Tibial artery (tissue), 4 donors: Measurements from ENCODE around the gene GRSF1.

ENCODE experiments used
- DNase-seq, 2 donors: peaks; one replicate each; pipeline ENCODE4 v3.0.0-alpha.2; 2019
- H3K27ac ChIP-seq, 2 donors: fragments of 200-600 bp; sonication (generic) in 1 of 2; 1 replicate in 1 of 2; 2 replicates in 1 of 2; pipeline ENCODE4 v1.5.1; 2018 to 2019; ENCODE audit warnings: mild to moderate bottlenecking in 1 of 2
- H3K27me3 ChIP-seq, 2 donors: fragments of 200-600 bp; sonication (generic) in 1 of 2; one replicate each; pipeline versions ENCODE4 v1.5.1 to v1.6.0; 2016 to 2019
- H3K36me3 ChIP-seq, 3 donors: fragments of 200-600 bp; sonication (generic) in 2 of 3; one replicate each; pipeline ENCODE4 v1.5.1; 2016 to 2019; ENCODE audit warnings: mild to moderate bottlenecking in 2 of 3
- H3K4me1 ChIP-seq, 4 donors: fragments of 200-600 bp; sonication (generic) in 2 of 4; 1 replicate in 3 of 4; 2 replicates in 1 of 4; pipeline ENCODE4 v1.5.1; 2016 to 2019
- H3K4me3 ChIP-seq, 2 donors: fragments of 200-600 bp; sonication (generic) in 1 of 2; 1 replicate in 1 of 2; 2 replicates in 1 of 2; pipeline ENCODE4 v1.5.1; 2018 to 2019; ENCODE audit warnings: mild to moderate bottlenecking in 2 of 2
- H3K9me3 ChIP-seq, 3 donors: fragments of 200-600 bp; sonication (generic) in 1 of 3; one replicate each; pipeline ENCODE4 v1.5.1; 2016 to 2019
- CTCF ChIP-seq, 2 experiments: fragments of 200-600 bp in 1 of 2; fragments of 450-650 bp in 1 of 2; IDR thresholded peaks; one replicate each; pipeline ENCODE4 v1.5.1; 2017 to 2019; ENCODE audit warnings: antibody characterized with exemption in 2 of 2, mild to moderate bottlenecking in 1 of 2, moderate library complexity in 1 of 2
- intact Hi-C: fragments of 100-400 bp; cut with DNase I; formaldehyde crosslinking; loops from one replicate; pipeline ENCODE4 v1.15.0; 2023; ENCODE audit warnings: low total_unique reads

GRSF1 gene

GRCh38 chr4:70873216-70873615 lies 33.5 kb upstream of the GRSF1 start:
- no peaks in the 10 kb centered on the region for H3K9me3 ChIP-seq
- DNase-seq, result no peak
- TF ChIP-seq CTCF (IDR thresholded peaks at IDR 0.05), result no peak
- intact Hi-C loops, result no loop called here
- H3K36me3 ChIP-seq, result no peaks in the 10 kb centered on the region
- H3K4me3 ChIP-seq, result no peak overlapping the region
- no peaks in the 10 kb centered on the region for H3K27me3 ChIP-seq
- H3K27ac ChIP-seq, result no peak overlapping the region
- H3K4me1 ChIP-seq, result no peaks in the 10 kb centered on the region

- Histone ChIP-seq H3K27ac (no peak overlapping the region), H3K4me1 (no peaks in the 10 kb centered on the region), H3K9me3 (no peaks in the 10 kb centered on the region), H3K4me3 (no peak overlapping the region), H3K36me3 (no peaks in the 10 kb centered on the region), H3K27me3 (no peaks in the 10 kb centered on the region)
- no peak for TF ChIP-seq CTCF (IDR thresholded peaks at IDR 0.05)
- no peak for DNase-seq
- intact Hi-C loops, result no loop called here
These were observed 29.1 kb upstream of the GRSF1 start for GRCh38 chr4:70868778-70869177.

- no peak for TF ChIP-seq CTCF (IDR thresholded peaks at IDR 0.05)
- intact Hi-C loops, result no loop called here
- H3K4me3 ChIP-seq, result no peak overlapping the region
- no peaks in the 10 kb centered on the region for H3K9me3 ChIP-seq
- H3K27ac ChIP-seq, result no peak overlapping the region
- H3K4me1 ChIP-seq, result no peaks in the 10 kb centered on the region
- H3K36me3 ChIP-seq, result no peaks in the 10 kb centered on the region
- H3K27me3 ChIP-seq, result no peaks in the 10 kb centered on the region
- no peak for DNase-seq
These were observed 23.6 kb upstream of the GRSF1 start for GRCh38 chr4:70863099-70863790.

GRCh38 chr4:70859066-70859465 lies 19.4 kb upstream of the GRSF1 start:
- Histone ChIP-seq H3K27me3 (no peaks in the 10 kb centered on the region), H3K4me1 (no peaks in the 10 kb centered on the region), H3K9me3 (no peaks in the 10 kb centered on the region), H3K36me3 (no peaks in the 10 kb centered on the region), H3K4me3 (no peak overlapping the region), H3K27ac (no peak overlapping the region)
- TF ChIP-seq CTCF (IDR thresholded peaks at IDR 0.05), result no peak
- intact Hi-C loops, result no loop called here
- no peak for DNase-seq

GRCh38 chr4:70858454-70858853 lies 18.8 kb upstream of the GRSF1 start:
- H3K27me3 ChIP-seq, result no peaks in the 10 kb centered on the region
- no peaks in the 10 kb centered on the region for H3K9me3 ChIP-seq
- no peak overlapping the region for H3K4me3 ChIP-seq
- H3K4me1 ChIP-seq, result no peaks in the 10 kb centered on the region
- intact Hi-C loops, result no loop called here
- no peak for TF ChIP-seq CTCF (IDR thresholded peaks at IDR 0.05)
- H3K36me3 ChIP-seq, result no peaks in the 10 kb centered on the region
- H3K27ac ChIP-seq, result no peak overlapping the region
- DNase-seq, result no peak

GRCh38 chr4:70855464-70855863 lies 15.8 kb upstream of the GRSF1 start:
- no peak for TF ChIP-seq CTCF (IDR thresholded peaks at IDR 0.05)
- Histone ChIP-seq H3K4me3 (no peak overlapping the region), H3K27me3 (no peaks in the 10 kb centered on the region), H3K27ac (no peak overlapping the region), H3K4me1 (no peaks in the 10 kb centered on the region), H3K9me3 (no peaks in the 10 kb centered on the region), H3K36me3 (no peaks in the 10 kb centered on the region)
- no peak for DNase-seq
- intact Hi-C loops, result no loop called here
